CD14-positive monocyte (primary cell): ENCODE data around the gene MGAT5B. TPM values are rescaled to one million over a fixed set of nuclear protein-coding genes. Genes with fewer than 3 reads are reported as not detected.

Experiments used
- DNase-seq, 3 donors: peaks; one replicate each; pipeline ENCODE4 v3.0.0-alpha.2; 2011 to 2022
- H2AFZ ChIP-seq: 2 replicates; pipeline ENCODE4 v1.6.0; 2012; ENCODE audit warnings: mild to moderate bottlenecking, low read depth, low read length, inconsistent platforms; ENCODE audit not compliant: insufficient read depth, poor library complexity, severe bottlenecking
- H3K27ac ChIP-seq, 2 donors: 1 replicate in 1 of 2; 2 replicates in 1 of 2; pipeline ENCODE4 v1.5.1; 2012 to 2013; ENCODE audit warnings: low read length in 2 of 2, control low read depth in 1 of 2, inconsistent platforms in 1 of 2, low read depth in 1 of 2, mild to moderate bottlenecking in 1 of 2
- H3K27me3 ChIP-seq, 2 donors: one replicate each; pipeline versions ENCODE4 v1.6.0 to v1.6.1; 2011 to 2013; ENCODE audit warnings: low read length in 2 of 2; ENCODE audit not compliant: control insufficient read depth in 2 of 2, insufficient read depth in 2 of 2
- H3K36me3 ChIP-seq, 2 donors: replicated peaks in 1 of 2; 1 replicate in 1 of 2; 2 replicates in 1 of 2; pipeline versions ENCODE4 v1.5.1 to v1.6.1; 2012 to 2013; ENCODE audit warnings: low read length in 2 of 2, control low read depth in 1 of 2, inconsistent platforms in 1 of 2, mild to moderate bottlenecking in 1 of 2; ENCODE audit not compliant: insufficient read depth in 2 of 2, control insufficient read depth in 1 of 2
- H3K4me1 ChIP-seq, 2 donors: 1 replicate in 1 of 2; 2 replicates in 1 of 2; pipeline versions ENCODE4 v1.5.1 to v1.6.1; 2012 to 2013; ENCODE audit warnings: low read length in 2 of 2, control low read depth in 1 of 2, inconsistent platforms in 1 of 2, mild to moderate bottlenecking in 1 of 2, moderate library complexity in 1 of 2; ENCODE audit not compliant: insufficient read depth in 2 of 2, control insufficient read depth in 1 of 2
- H3K4me2 ChIP-seq: replicated peaks from 2 replicates; pipeline ENCODE3; 2012; ENCODE audit warnings: low read length, moderate library complexity, mild to moderate bottlenecking; ENCODE audit not compliant: poor library complexity, severe bottlenecking; ENCODE audit errors: extremely low read depth
- H3K4me3 ChIP-seq, 3 experiments: fragments of 200-600 bp in 1 of 3; sonication (generic) in 1 of 3; replicated peaks in 1 of 3; 1 replicate in 2 of 3; 2 replicates in 1 of 3; pipeline ENCODE4 v1.5.1; 2011 to 2013; ENCODE audit warnings: low read length in 3 of 3, mild to moderate bottlenecking in 3 of 3, control low read depth in 2 of 3, low read depth in 2 of 3, inconsistent platforms in 1 of 3, moderate library complexity in 1 of 3
- H3K79me2 ChIP-seq: 2 replicates; pipeline ENCODE4 v1.6.0; 2012; ENCODE audit warnings: mild to moderate bottlenecking, control low read depth, inconsistent platforms, low read length, moderate library complexity; ENCODE audit not compliant: insufficient read depth
- H3K9ac ChIP-seq: 2 replicates; pipeline ENCODE4 v1.6.0; 2017; ENCODE audit warnings: low read length, mild to moderate bottlenecking; ENCODE audit not compliant: insufficient read depth, poor library complexity, severe bottlenecking
- H3K9me3 ChIP-seq, 2 donors: replicated peaks in 1 of 2; 1 replicate in 1 of 2; 2 replicates in 1 of 2; pipeline versions ENCODE4 v1.5.1 to v1.6.1; 2012 to 2013; ENCODE audit warnings: low read length in 2 of 2, control low read depth in 1 of 2; ENCODE audit not compliant: control insufficient read depth in 1 of 2, insufficient read depth in 1 of 2
- H4K20me1 ChIP-seq: 2 replicates; pipeline ENCODE4 v1.6.0; 2012; ENCODE audit warnings: mild to moderate bottlenecking, low read length, control low read depth, moderate library complexity; ENCODE audit not compliant: insufficient read depth
- H3K27ac Mint-ChIP-seq, 7 donors: one replicate each; pipeline ENCODE4 v1.8.0; 2020; ENCODE audit warnings: mild to moderate bottlenecking in 7 of 7, mixed read lengths in 7 of 7, moderate library complexity in 6 of 7, inconsistent platforms in 2 of 7
- H3K27me3 Mint-ChIP-seq, 3 donors: one replicate each; pipeline ENCODE4 v1.8.0; 2021 to 2022; ENCODE audit warnings: low read depth in 3 of 3, mild to moderate bottlenecking in 3 of 3, mixed read lengths in 3 of 3, moderate library complexity in 3 of 3, inconsistent platforms in 1 of 3
- H3K36me3 Mint-ChIP-seq, 2 donors: one replicate each; pipeline ENCODE4 v1.8.0; 2020; ENCODE audit warnings: mixed read lengths in 2 of 2, inconsistent platforms in 1 of 2, mild to moderate bottlenecking in 1 of 2
- H3K4me1 Mint-ChIP-seq: one replicate; pipeline ENCODE4 v1.8.0; 2020; ENCODE audit warnings: mild to moderate bottlenecking, mixed read lengths
- H3K4me3 Mint-ChIP-seq, 2 donors: one replicate each; pipeline ENCODE4 v1.8.0; 2020; ENCODE audit warnings: mild to moderate bottlenecking in 2 of 2, mixed read lengths in 2 of 2, moderate library complexity in 1 of 2
- H3K9me3 Mint-ChIP-seq, 7 donors: one replicate each; pipeline ENCODE4 v1.8.0; 2020 to 2022; ENCODE audit warnings: mixed read lengths in 7 of 7, mild to moderate bottlenecking in 6 of 7, moderate library complexity in 6 of 7, inconsistent platforms in 2 of 7
- CTCF ChIP-seq: fragments of 200-600 bp; IDR thresholded peaks from one replicate; pipeline ENCODE4 v1.8.0; 2022; ENCODE audit warnings: antibody characterized with exemption, mild to moderate bottlenecking
- WGBS: methylation state at CpG from one replicate; pipeline ENCODE4 v1.1.5; 2013; ENCODE audit warnings: missing lambda C conversion rate; ENCODE audit not compliant: insufficient coverage; 5-methylcytosine and 5-hydroxymethylcytosine counted together
- intact Hi-C, 2 donors: fragments of 100-400 bp; cut with micrococcal nuclease; formaldehyde crosslinking; loops; one replicate each; pipeline versions ENCODE4 v1.15.0 to v1.15.1; 2023
- polyA plus RNA-seq, 3 donors: library from polyadenylated mRNA; depleted of rRNA in 1 of 3; unstranded in 2 of 3; stranded (reverse) in 1 of 3; fragments of 300-500 nt in 2 of 3; fragments of >200 nt in 1 of 3; fragmentation: Illumina TruSeq in 2 of 3; gene quantifications; 1 replicate in 2 of 3; 2 replicates in 1 of 3; pipeline ENCODE4 v1.2.3, GENCODE V29; 2012 to 2021

Gene MGAT5B
- polyA plus RNA-seq, 3 donors, result not detected

- Histone ChIP-seq H3K9ac (no peak overlapping the region), H3K27me3 (no peaks in the 10 kb centered on the region), H3K4me1 (no peaks in the 10 kb centered on the region), H3K4me3 (no peak overlapping the region), H3K36me3 (no peaks in the 10 kb centered on the region), H3K9me3 (no peaks in the 10 kb centered on the region), H3K79me2 (no peaks in the 10 kb centered on the region), H2AFZ (no peak overlapping the region), H3K4me2 (no peak overlapping the region), H3K27ac (no peak overlapping the region), H4K20me1 (no peaks in the 10 kb centered on the region)
- no peak for DNase-seq
- Mint-ChIP-seq H3K9me3 (no peaks in the 10 kb centered on the region), H3K4me3 (no peak overlapping the region), H3K27ac (no peak overlapping the region), H3K36me3 (no peaks in the 10 kb centered on the region), H3K4me1 (no peaks in the 10 kb centered on the region), H3K27me3 (peaks cover 1 to 8% (median 4%) of the 10 kb centered on the region in 3 donors)
- no peak for TF ChIP-seq CTCF
- intact Hi-C loops, result no loop called here
- WGBS, result 97% methylated on average over 5 of the region's 5 CpGs
Measured at GRCh38 chr17:76989519-76989918, 121.3 kb downstream of the MGAT5B start.

- Histone ChIP-seq H3K9me3 (no peaks in the 10 kb centered on the region), H3K36me3 (no peaks in the 10 kb centered on the region), H3K79me2 (no peaks in the 10 kb centered on the region), H3K9ac (no peak overlapping the region), H3K4me1 (no peaks in the 10 kb centered on the region), H3K4me3 (no peak overlapping the region), H3K27ac (no peak overlapping the region), H3K27me3 (peaks cover 0 to under 1% of the 10 kb centered on the region in 2 donors), H2AFZ (no peak overlapping the region), H3K4me2 (no peak overlapping the region), H4K20me1 (no peaks in the 10 kb centered on the region)
- Mint-ChIP-seq H3K4me1 (peaks cover under 1% of the 10 kb centered on the region), H3K9me3 (no peaks in the 10 kb centered on the region), H3K27me3 (peaks cover 6 to 13% (median 10%) of the 10 kb centered on the region in 3 donors), H3K27ac (no peak overlapping the region), H3K36me3 (no peaks in the 10 kb centered on the region), H3K4me3 (no peak overlapping the region)
- no peak for DNase-seq
- WGBS, result 93% methylated on average over 3 of the region's 5 CpGs
- no peak for TF ChIP-seq CTCF
- intact Hi-C loops, result no loop called here
Measured at GRCh38 chr17:76992891-76993290, 124.7 kb downstream of the MGAT5B start.
